H9 (cell line): Measurements from ENCODE around the gene CLASP2. TPM values are rescaled to one million over a fixed set of nuclear protein-coding genes. Genes with fewer than 3 reads are reported as not detected.

Experiments used
- DNase-seq: peaks from one replicate; pipeline ENCODE4 v3.0.0-alpha.2; 2017
- H2AFZ ChIP-seq: one replicate; pipeline ENCODE4 v1.6.1; 2013; ENCODE audit warnings: mild to moderate bottlenecking, low read length, control low read depth, moderate library complexity
- H2AK5ac ChIP-seq: 2 replicates; pipeline ENCODE4 v1.6.1; 2013; ENCODE audit warnings: low read length, control low read depth, mixed read lengths; ENCODE audit not compliant: insufficient read length
- H2BK120ac ChIP-seq: one replicate; pipeline ENCODE4 v1.6.1; 2013; ENCODE audit warnings: low read depth, mild to moderate bottlenecking, low read length, control low read depth, inconsistent platforms; ENCODE audit not compliant: poor library complexity, severe bottlenecking
- H2BK12ac ChIP-seq: 2 replicates; pipeline ENCODE4 v1.6.1; 2013; ENCODE audit warnings: low read length, control low read depth, mixed read lengths, low read depth; ENCODE audit not compliant: insufficient read length
- H2BK15ac ChIP-seq: 2 replicates; pipeline ENCODE4 v1.6.1; 2013; ENCODE audit warnings: low read depth, low read length, control low read depth
- H2BK20ac ChIP-seq: one replicate; pipeline ENCODE4 v1.6.1; 2013; ENCODE audit warnings: low read depth, mild to moderate bottlenecking, low read length, control low read depth, inconsistent platforms; ENCODE audit not compliant: poor library complexity, severe bottlenecking
- H2BK5ac ChIP-seq: 2 replicates; pipeline ENCODE4 v1.6.1; 2013; ENCODE audit warnings: low read length, control low read depth, mixed read lengths; ENCODE audit not compliant: insufficient read length
- H3K14ac ChIP-seq: 2 replicates; pipeline ENCODE4 v1.6.1; 2013; ENCODE audit warnings: low read length, control low read depth; ENCODE audit not compliant: insufficient read depth
- H3K18ac ChIP-seq: 2 replicates; pipeline ENCODE4 v1.6.1; 2013; ENCODE audit warnings: low read depth, mild to moderate bottlenecking, mixed read lengths, low read length, control low read depth; ENCODE audit not compliant: insufficient read length
- H3K23ac ChIP-seq: 2 replicates; pipeline ENCODE4 v1.6.1; 2013; ENCODE audit warnings: low read length, control low read depth, mixed read lengths, low read depth; ENCODE audit not compliant: insufficient read length
- H3K23me2 ChIP-seq: 2 replicates; pipeline ENCODE4 v1.6.1; 2013; ENCODE audit warnings: low read depth, mild to moderate bottlenecking, mixed read lengths, low read length, control low read depth; ENCODE audit not compliant: insufficient read length, poor library complexity, severe bottlenecking
- H3K27ac ChIP-seq: 2 replicates; pipeline ENCODE4 v1.5.1; 2013; ENCODE audit warnings: low read length, control low read depth, mixed read lengths, low read depth; ENCODE audit not compliant: insufficient read length
- H3K27me3 ChIP-seq: 2 replicates; pipeline ENCODE4 v1.6.1; 2013; ENCODE audit warnings: low read length, control low read depth, inconsistent platforms; ENCODE audit not compliant: insufficient read depth
- H3K4ac ChIP-seq: 2 replicates; pipeline ENCODE4 v1.6.1; 2013; ENCODE audit warnings: low read depth, mild to moderate bottlenecking, control low read depth, inconsistent platforms, low read length, moderate library complexity
- H3K4me1 ChIP-seq: 2 replicates; pipeline ENCODE4 v1.6.1; 2013; ENCODE audit warnings: low read length, control low read depth, inconsistent platforms; ENCODE audit not compliant: insufficient read depth
- H3K4me2 ChIP-seq: 2 replicates; pipeline ENCODE4 v1.6.1; 2013; ENCODE audit warnings: low read length, control low read depth, mixed read lengths; ENCODE audit not compliant: insufficient read length, insufficient read depth
- H3K56ac ChIP-seq: 2 replicates; pipeline ENCODE4 v1.6.1; 2013; ENCODE audit warnings: low read depth, mild to moderate bottlenecking, mixed read lengths, low read length, control low read depth; ENCODE audit not compliant: insufficient read length
- H3K79me1 ChIP-seq: 2 replicates; pipeline ENCODE4 v1.6.1; 2013; ENCODE audit warnings: low read depth, mild to moderate bottlenecking, moderate library complexity, low read length, control low read depth, inconsistent platforms; ENCODE audit not compliant: insufficient read depth, poor library complexity, severe bottlenecking
- H3K79me2 ChIP-seq: 2 replicates; pipeline ENCODE4 v1.6.1; 2013; ENCODE audit warnings: low read length, control low read depth, inconsistent platforms; ENCODE audit not compliant: insufficient read depth
- H3K9ac ChIP-seq: 2 replicates; pipeline ENCODE4 v1.6.1; 2013; ENCODE audit warnings: low read length, control low read depth, mixed read lengths; ENCODE audit not compliant: insufficient read length; ENCODE audit errors: extremely low read depth
- H3K9me3 ChIP-seq: one replicate; pipeline ENCODE4 v1.6.1; 2013; ENCODE audit warnings: low read depth, low read length, inconsistent platforms; ENCODE audit not compliant: control insufficient read depth
- H3T11ph ChIP-seq: one replicate; pipeline ENCODE4 v1.6.1; 2013; ENCODE audit warnings: mild to moderate bottlenecking, low read length, control low read depth, inconsistent platforms
- H4K20me1 ChIP-seq: one replicate; pipeline ENCODE4 v1.6.1; 2013; ENCODE audit not compliant: control insufficient read depth, insufficient read length, insufficient read depth
- H4K5ac ChIP-seq: 2 replicates; pipeline ENCODE4 v1.6.1; 2013; ENCODE audit warnings: low read depth, mild to moderate bottlenecking, mixed read lengths, low read length, control low read depth; ENCODE audit not compliant: insufficient read length
- H4K8ac ChIP-seq: replicated peaks from 2 replicates; pipeline ENCODE4 v1.6.1; 2013; ENCODE audit warnings: low read length, control low read depth, mixed read lengths, low read depth; ENCODE audit not compliant: insufficient read length
- H4K91ac ChIP-seq: 2 replicates; pipeline ENCODE4 v1.6.1; 2013; ENCODE audit warnings: low read depth, mild to moderate bottlenecking, moderate library complexity, mixed read lengths, low read length, control low read depth; ENCODE audit not compliant: insufficient read length
- H3K27ac Mint-ChIP-seq, 3 experiments: 2 replicates in 2 of 3; 3 replicates in 1 of 3; pipeline ENCODE4 v1.8.0; 2020 to 2021; ENCODE audit warnings: mixed read lengths in 3 of 3, mild to moderate bottlenecking in 1 of 3, moderate library complexity in 1 of 3
- H3K27me3 Mint-ChIP-seq: 2 replicates; pipeline ENCODE4 v1.8.0; 2021; ENCODE audit warnings: low read depth, mild to moderate bottlenecking, moderate library complexity, mixed read lengths
- H3K36me3 Mint-ChIP-seq, 3 experiments: 2 replicates in 2 of 3; 3 replicates in 1 of 3; pipeline ENCODE4 v1.8.0; 2020 to 2021; ENCODE audit warnings: low read depth in 3 of 3, mixed read lengths in 3 of 3; ENCODE audit not compliant: insufficient read depth in 1 of 3
- H3K4me1 Mint-ChIP-seq, 2 experiments: 2 replicates each; pipeline ENCODE4 v1.8.0; 2020; ENCODE audit warnings: mixed read lengths in 2 of 2
- H3K4me3 Mint-ChIP-seq, 2 experiments: 2 replicates in 1 of 2; 3 replicates in 1 of 2; pipeline ENCODE4 v1.8.0; 2020 to 2021; ENCODE audit warnings: mild to moderate bottlenecking in 2 of 2, mixed read lengths in 2 of 2, moderate library complexity in 1 of 2
- H3K9me3 Mint-ChIP-seq, 2 experiments: 2 replicates in 1 of 2; 3 replicates in 1 of 2; pipeline ENCODE4 v1.8.0; 2020; ENCODE audit warnings: mild to moderate bottlenecking in 2 of 2, mixed read lengths in 2 of 2, moderate library complexity in 1 of 2
- WGBS: extraction: QIAGEN DNeasy Blood & Tissue Kit; methylation state at CpG from one replicate; pipeline ENCODE4 v1.1.7; 2013; ENCODE audit warnings: missing lambda C conversion rate, low lambda C conversion rate, mixed read lengths; ENCODE audit not compliant: insufficient read length; ENCODE audit errors: extremely low coverage; 5-methylcytosine and 5-hydroxymethylcytosine counted together
- total RNA-seq: library from RNA; stranded (reverse); gene quantifications from 2 replicates; pipeline ENCODE4 v1.2.1, GENCODE V29; 2021
- TF ChIP-seq, protein P1 (sequence below): fragments of 200-600 bp; sonication (generic); conservative IDR thresholded peaks from 3 replicates; pipeline ENCODE4 v1.8.0; 2021; ENCODE audit warnings: antibody characterized with exemption, mild to moderate bottlenecking

The CLASP2 gene
- total RNA-seq, 1 experiment from 2014 or later, result 60.5 TPM

GRCh38 chr3:33629219-33629618, 88.8 kb downstream of the CLASP2 start:
- Mint-ChIP-seq H3K4me1 (peaks cover 0 to 7% of the 10 kb centered on the region in 2 experiments; a peak in 2 of 4 replicates), H3K9me3 (no peaks in the 10 kb centered on the region; a peak in 1 of 5 replicates), H3K27me3 (no peaks in the 10 kb centered on the region), H3K27ac (no peak overlapping the region), H3K4me3 (no peak overlapping the region), H3K36me3 (peaks cover 0 to 6% (median 6%) of the 10 kb centered on the region in 3 experiments; a peak in 5 of 7 replicates)
- Histone ChIP-seq H3K9me3 (no peaks in the 10 kb centered on the region), H3K4me1 (no peaks in the 10 kb centered on the region), H4K91ac (no peak overlapping the region), H2BK15ac (no peak overlapping the region), H3K18ac (no peak overlapping the region), H2BK120ac (no peak overlapping the region), H2BK12ac (no peak overlapping the region), H3K23me2 (no peaks in the 10 kb centered on the region), H3K9ac (no peak overlapping the region), H3K79me2 (no peaks in the 10 kb centered on the region), H4K5ac (no peak overlapping the region), H3K27me3 (no peaks in the 10 kb centered on the region), H3T11ph (no peak overlapping the region), H2AFZ (no peak overlapping the region), H3K23ac (no peak overlapping the region), H3K4me2 (no peak overlapping the region), H4K20me1 (no peaks in the 10 kb centered on the region), H3K79me1 (no peaks in the 10 kb centered on the region), H3K56ac (no peak overlapping the region), H3K14ac (no peak overlapping the region), H3K27ac (no peak overlapping the region), H2BK20ac (no peak overlapping the region), H3K4ac (no peak overlapping the region), H2AK5ac (no peak overlapping the region), H4K8ac (no peak overlapping the region), H2BK5ac (no peak overlapping the region)
- no peak for DNase-seq
- WGBS, result no CpG with 5 or more reads among the region's 1 CpG
- TF ChIP-seq, protein P1, sequence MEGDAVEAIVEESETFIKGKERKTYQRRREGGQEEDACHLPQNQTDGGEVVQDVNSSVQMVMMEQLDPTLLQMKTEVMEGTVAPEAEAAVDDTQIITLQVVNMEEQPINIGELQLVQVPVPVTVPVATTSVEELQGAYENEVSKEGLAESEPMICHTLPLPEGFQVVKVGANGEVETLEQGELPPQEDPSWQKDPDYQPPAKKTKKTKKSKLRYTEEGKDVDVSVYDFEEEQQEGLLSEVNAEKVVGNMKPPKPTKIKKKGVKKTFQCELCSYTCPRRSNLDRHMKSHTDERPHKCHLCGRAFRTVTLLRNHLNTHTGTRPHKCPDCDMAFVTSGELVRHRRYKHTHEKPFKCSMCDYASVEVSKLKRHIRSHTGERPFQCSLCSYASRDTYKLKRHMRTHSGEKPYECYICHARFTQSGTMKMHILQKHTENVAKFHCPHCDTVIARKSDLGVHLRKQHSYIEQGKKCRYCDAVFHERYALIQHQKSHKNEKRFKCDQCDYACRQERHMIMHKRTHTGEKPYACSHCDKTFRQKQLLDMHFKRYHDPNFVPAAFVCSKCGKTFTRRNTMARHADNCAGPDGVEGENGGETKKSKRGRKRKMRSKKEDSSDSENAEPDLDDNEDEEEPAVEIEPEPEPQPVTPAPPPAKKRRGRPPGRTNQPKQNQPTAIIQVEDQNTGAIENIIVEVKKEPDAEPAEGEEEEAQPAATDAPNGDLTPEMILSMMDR, result no peak
